ENCODE data around the gene POLA1.

The POLA1 gene

DNA sequence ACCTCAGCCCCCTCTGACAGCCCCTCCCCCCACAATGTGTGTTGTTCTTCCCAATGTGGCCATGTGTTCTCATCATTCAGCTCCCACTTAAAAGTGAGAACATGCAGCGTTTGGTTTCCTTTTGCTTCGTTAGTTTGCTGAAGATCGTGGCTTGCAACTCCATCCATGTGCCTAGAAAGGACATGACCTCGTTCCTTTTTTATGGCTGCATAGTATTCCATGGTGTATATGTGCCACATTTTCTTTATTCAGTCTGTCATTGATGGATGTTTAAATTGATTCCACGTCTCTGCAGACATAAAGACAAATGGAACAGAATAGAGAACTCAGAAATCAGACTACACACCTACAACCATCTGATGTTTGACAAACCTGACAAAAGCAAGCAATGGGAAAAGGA is 276.1 kb downstream of the POLA1 start:
- no peak for DNase-seq

DNA sequence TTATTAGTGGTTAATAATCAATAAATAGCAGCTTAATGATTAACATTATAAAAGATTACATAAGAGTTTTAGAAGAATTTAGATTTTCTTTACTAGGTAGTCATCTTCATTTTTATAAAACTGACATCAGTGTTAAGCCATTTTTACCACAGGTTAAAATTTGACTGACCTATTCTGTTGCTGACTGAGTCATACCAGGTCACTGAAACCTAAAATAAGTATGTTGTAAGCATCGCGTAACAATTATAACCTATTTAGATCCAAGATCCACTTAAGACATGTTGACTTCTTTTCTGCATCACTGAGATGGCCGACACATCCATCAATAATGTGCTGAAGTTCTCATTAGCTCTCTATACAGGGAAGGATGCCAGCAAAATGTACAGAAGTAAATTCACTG is 285.4 kb downstream of the POLA1 start:
- no peak for DNase-seq

DNA sequence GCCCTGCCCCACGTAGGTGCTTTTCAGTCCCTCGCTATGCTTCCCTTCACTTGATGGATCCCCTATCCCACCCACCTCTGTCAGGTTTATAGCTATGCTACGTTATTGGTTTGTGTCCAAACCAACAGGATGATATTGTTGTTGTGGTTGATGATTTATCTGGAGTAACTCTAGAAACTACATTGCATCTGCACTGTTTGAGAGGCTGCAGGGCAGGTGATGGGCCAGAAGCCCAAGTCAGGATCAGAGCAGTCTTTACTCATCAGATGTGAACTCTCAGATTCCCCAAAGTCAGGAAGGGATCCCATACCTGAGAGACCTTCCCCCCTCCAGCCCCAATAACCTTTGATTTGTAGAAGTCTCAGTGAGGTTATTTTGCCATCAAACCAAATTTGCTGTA is 287.3 kb downstream of the POLA1 start:
- DNase-seq, result no peak

DNA sequence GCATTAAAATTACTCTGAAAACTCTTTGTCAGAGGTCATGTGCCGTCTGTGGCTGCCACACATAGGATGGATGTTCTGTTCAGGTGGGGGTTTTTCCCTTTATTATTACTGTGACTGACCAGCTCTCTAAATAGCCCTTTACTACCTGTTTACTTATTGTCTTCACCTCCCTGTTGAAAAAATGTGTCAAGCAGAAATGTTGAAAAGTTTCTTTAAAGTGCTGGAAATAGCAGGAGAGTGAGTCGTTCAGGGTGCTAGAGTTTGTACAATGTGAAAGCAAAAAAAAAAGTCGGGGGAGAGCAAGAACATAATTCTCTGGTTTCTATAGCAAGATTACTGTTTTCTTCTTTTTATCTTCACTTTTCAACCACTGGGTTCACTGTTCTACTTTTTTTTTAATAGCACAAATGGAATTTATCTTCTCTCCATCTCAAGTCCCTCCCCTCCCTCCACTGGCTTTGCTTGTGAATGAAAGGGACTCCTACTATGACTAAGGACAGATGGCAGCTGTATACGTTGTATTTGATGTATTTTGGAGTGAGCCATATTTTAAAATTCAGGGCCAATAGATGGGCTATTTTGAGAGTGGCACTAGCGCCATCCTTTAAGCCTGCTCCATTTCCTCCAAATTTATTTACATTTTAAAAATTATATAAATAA is 288.7 kb downstream of the POLA1 start:
- DNase-seq, result no peak

DNA sequence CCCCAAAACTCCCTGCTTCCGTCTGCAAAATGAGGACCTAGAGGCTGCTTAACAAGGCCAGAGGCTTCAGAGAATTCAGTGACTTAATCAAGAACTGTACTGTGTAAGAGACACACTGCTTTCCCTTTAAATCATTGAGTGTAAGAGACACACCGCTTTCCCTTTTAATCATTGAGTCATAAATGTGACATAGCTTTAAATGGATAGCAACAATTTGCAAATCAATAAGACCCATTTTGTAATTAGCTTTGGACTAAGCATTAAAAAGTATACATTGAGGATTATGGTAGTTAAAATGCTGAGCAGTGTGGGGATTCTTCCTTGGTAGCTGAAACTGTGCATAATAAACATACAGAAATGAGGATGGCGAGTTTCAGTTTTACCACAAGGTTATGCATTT is 290.2 kb downstream of the POLA1 start:
- DNase-seq, result no peak

DNA sequence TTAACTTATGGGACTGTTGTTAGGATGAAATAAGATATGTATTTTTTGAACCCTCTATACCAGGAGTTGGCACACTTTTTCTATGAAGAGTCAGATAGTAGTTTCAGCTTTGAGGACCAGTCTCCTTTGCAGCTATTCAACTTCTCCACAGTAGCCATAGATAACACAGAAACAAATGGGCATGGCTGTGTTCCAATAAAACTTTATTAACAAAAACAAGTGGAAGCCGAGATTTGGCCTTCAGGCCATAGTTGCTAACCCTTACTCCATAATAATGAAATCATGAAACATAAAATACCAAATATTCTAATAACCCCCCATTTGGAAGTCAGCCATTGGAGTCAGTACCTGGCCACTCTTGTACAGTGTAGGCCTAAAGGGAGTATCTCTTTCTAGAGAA is 291.4 kb downstream of the POLA1 start:
- no peak for DNase-seq

DNA sequence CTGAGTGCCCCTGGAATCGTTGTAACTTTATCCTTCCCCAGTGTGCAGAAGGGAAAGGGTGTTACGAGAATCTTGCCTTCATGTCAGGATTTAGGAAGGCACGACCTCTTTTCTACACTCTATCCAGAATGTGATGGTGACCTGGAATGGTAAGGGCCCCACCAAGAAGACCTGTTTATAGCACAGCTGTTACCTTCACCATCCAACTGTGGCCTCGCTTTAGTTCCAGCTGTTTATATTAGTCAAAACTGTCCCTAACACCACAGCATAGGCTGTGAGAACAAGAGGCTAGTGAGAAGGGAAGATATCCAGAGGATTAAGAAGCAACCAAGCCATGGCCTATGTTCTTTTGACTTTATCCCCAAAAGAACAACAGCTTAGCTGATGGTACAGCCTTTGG is 294.0 kb downstream of the POLA1 start:
- DNase-seq, result no peak

DNA sequence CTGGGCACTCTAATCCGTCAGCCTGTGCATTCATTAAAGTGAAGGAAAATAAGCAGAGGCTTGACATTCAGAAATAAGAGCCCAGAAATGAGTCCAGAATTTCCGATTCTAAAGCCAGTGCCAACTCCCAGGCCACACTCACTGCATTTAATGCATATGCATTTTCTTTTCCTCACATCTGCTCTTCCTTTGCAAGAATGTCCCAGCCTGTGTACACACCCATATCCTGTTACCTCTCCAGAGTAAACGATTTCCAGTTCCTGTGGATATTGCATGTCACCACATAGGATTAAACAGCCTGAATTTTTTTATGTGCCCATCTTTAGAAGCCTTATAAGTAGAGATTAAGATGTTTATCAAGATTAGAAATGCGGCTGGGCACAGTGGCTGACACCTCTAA is 294.6 kb downstream of the POLA1 start:
- DNase-seq, result no peak

DNA sequence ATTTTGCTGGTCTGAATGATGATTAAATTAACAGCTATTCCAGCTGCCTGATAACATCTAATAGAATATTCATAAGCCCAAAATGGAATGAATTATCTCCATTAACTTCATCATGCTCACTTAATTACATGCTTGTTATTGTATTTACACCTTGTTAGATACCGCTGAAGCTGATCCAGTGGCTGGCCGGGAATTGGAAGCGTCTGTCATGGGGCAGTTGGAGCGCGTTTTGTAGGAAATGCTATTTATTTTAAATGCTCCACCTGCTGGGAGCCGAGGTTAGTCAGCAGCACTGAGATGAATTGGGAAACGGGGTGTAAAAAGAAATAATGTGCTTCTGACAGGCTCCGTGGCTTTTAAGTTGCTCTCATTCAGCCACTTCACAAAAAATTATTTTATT is 296.8 kb downstream of the POLA1 start:
- DNase-seq, result peak in 6 of 56 donors; percentile 3 to 31 (median 6)

DNA sequence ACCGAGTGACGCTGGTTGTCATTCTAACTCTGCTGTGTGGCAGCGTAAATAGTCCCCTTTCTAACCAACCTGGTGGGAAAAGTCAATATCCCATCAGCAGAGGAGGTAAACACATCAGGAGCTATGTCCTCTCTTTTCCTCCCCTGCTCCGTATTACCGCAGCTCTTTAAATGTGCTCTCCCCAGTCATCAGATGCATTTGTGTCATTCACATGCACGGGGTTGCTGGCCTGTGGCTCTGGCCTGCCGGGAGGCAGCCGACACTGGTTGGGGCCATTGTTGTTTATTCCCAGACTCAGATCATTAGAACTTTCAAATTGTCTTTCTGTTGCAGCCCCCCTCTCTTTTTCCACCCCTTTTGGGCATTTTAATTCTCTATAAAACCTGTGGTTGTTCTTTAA is 300.2 kb downstream of the POLA1 start:
- DNase-seq, result no peak

DNA sequence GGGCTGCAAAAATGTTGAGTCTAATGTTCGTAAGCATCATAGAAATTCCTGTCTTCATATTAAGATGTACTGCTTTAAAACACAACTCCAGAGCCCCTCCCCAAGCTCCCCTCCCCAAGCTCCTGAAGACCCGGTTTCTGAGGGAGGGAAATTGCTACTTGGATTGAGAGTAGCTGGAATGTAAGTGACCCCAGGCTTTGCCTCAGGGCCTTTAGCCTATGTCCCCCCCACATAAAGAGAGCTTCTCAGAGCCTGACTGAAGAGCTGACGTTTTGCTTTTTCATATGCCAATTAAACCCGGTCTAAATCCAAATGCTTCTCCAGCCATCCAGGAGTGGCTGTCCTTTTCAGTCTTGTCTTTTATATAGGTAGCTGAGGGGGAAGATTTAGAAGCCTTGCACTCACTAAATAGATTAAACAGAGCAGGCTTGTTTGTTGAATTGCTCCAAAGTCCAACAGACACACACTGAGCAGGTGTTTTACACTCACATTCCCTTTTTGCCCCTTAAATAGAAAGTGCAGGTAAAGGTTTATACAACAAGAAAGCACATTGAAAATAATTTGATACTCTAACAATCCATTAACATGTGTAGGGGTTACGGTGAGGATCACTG is 302.5 kb downstream of the POLA1 start:
- no peak for DNase-seq

DNA sequence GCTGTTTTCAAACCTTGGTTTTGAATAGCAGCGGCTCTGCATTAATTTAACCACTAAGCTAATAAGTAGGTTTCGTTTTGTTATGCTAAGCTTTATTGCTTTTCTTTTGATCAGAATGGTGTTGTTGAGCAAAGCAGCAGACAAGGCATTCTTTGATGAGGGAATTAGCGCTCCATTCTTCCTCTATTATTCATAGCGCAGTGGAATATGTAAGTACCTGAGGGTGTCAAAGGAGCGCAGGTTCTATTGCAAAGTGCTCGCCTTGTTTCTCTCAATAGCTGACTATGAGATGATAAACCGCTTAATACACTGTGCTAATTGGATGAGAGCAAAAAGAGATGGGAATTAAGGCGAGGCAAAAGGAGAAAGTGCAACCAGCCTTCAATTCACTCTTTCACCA is 305.8 kb downstream of the POLA1 start:
- no peak for DNase-seq

DNA sequence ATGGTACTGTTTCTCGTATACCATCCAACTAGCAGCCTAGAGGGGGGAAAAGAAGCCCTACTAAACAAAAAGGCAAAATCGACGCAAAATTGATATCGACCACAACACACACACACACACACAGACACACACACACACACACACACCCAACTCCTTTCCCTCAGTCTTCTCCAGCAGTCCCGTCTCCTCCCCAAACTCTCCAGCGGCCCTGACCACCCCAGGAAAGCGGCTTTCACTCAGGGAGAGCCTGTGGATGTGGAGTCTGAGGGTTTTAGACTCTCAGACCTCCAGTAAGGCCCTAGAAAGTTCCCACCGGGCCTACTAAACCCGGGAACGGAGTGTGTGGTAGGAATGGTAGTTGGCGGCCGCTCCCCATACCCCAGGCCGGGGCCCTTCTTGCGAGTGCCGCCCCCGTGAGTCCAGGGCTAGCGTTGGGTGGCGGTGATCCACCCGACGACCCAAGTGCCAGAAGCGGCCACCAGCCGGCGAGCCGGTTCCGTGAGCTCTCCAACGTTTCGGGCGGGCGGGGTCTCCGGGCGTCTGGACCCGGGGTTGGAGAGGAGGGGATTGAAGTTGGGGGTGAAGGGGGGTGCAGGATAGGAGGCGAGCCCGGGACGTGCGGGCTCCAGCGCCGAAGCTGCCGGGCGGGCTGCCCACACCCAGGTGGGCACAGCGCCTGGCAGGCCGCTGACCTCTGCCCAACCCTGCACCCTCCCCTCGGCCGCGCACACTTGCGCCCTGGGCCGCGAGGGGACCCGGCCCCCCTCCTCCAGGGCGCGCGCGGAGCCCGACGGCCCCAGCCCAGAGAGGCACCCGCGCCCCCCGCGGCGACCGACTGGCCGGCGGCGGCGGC is 308.3 kb downstream of the POLA1 start:
- no peak for DNase-seq

DNA sequence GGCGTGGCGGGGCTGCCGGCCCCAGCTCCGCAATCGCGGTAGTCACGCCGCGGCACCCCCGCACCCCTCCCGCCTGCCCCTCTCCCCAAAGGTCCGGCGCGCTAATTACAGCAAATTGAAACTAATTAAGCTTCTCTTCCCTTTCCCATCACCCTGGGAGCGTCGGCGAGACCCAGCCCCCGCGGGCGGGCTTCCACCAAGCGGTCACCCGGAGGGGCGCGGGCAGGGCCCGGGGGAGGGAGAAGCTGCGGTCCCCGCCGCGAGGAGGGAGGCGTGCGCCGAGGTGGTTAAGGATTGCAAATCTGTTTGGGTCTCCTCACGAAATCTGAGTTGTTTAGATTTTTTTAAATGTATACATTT is 308.9 kb downstream of the POLA1 start:
- DNase-seq, result no peak

DNA sequence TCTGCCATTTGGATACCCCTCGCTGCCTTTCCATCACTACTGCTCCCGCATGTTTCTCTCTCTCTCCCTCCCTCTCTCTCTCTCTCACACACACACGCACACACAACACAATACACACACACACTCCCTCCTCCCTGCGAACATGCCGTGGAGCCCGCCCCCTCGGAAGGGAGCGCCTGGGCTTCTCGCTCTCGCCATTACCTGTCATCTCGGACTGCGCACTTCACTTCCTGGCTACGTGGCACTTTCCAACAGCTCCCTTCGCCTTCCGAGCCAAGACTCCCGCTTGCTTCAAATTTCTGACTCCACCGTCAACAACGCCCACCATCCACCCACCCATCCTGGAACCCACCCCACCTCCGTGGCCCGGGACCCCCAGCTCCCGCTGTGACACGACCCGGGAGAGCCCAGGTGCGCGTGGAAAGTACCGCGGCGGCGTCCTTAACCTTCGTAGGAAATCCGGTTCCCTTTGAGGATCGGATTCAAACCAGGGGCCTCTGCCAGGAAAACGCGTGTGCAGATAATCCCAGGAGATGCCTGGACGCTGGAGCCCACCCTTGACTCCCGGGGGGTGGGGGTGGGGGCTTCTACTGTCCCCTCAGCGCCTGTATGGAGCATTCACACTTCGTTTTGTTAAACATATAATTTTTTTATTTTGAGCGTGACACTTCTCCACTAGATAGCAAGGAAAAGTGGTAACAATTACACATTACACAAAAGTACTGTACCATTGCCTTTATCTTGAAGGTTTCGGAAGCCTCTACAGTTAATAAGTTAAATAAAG is 309.5 kb downstream of the POLA1 start:
- DNase-seq, result peak in 1 of 56 donors; percentile 5

DNA sequence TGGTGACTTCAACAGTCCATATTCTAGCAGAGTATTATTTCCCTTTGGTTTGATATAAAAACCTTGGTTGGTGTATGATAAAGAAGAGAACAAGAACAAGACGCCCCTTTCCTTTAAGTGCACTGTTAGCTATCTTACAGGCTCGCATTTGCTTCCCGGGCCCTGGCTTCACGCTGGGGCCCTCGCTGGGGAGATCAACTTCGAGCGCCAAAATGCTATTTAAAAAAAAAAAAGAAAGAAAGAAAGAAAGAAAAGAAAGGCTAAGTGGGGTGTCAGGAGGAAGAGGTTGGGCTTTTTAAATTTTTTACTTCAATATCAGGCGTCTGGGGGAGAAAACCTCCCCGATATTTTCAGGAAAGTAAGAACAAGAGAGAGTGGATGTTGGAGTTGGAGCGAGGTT is 310.3 kb downstream of the POLA1 start:
- no peak for DNase-seq

DNA sequence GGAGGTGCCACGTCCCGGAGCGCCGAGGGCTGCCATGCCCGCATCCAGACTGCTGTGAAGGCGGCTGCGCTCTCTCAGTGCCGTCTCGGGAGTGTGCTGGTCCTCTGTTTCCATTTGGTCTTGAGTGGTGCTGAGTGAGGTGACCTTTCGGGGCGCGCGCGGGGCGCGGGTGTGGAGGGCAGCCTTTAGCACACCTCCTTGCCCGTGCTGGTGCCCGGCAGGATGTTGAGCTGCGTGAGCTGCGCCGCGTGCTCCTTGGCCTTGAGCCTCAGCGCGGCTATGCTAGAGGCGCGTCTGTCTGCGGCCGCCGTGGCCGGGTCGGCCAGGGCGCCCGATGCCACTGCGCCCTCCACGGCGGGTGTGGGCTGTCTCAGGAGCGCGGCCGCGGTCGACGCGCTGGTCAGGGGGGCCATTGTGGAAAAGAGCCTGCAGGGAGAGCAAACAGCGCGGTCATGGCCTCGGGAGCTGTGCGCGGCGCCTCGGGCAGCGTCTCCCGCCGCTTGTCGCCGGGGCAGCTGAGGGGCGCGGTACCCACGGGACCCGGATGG is 310.8 kb downstream of the POLA1 start:
- DNase-seq, result no peak

DNA sequence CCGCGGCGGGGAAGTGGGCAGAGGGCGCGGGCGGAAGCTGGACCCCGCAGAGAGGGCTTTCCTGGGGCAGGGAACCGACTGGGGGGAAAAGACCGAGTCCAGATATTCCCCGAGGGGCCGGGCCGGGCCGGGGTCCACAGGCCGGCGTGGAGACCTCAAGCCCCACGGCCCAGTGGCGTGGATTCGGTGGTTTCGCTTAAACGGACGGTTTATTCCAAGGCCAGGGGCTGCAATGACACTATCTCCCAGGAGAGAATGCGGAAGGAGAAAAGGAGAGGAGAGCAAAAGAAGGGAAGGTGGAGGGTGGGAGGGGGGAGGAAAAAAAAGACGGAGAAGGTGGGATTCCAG is 311.3 kb downstream of the POLA1 start:
- no peak for DNase-seq

DNA sequence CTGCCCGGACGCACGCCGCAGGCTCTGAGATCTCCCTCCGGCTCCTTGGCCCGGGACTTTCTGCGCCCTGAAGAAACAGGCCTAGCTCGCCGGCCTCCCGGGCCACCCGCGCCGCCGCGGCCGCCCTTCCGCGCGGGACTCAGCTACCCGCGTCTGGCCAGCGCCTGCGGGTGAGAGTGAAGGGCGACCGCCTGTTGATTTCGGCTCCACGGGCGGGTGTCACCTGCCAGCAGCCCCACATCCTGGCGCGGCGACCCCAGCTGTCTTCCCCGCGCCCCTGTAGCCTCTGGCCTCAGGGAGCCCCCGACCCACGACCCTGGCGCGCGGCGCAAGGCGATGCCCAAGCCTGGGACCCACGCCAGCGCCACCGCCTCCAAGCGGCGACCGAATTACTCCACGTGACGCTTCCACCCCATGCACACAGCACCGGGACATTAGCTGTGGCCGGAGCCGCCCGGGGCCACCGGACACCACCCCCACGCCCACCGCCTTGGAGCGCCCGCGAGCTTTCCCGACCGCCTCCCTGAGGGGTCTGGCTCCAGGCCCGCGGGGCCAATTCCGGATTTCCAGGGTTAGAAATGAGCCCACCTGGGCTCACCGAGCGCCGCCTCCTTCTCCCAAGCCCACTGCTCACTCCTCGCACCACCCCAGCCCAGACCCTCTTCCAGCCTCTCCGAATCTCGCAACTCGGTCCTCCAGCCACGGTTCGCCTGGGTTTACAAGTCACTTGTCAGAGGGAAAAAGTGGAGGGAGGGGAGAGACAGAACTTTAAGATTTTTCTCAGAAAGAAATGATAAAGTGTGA is 311.9 kb downstream of the POLA1 start:
- no peak for DNase-seq

DNA sequence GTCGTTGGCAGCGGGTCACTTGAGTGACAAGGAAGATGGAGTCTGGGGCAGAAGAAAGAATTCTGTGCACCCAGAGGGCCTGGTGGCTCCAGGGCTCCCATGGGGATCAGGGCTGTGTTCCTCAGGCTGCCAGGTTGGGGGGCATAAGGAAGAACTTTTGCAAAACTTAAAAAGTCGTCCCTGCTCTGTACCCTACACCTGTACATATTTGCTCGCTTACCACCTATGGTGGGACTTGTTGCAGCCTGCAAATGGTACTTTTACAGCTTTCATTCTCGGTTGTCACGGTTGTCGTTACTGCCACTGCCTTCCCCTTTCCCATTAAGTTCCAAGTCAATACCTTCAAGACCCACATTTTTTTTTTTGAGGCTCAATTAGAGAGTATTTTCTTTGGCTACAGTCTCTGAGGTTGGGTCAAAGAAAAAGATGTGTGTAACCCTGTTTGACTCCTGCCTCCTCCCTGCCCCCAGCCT is 312.9 kb downstream of the POLA1 start:
- no peak for DNase-seq
